Transverse colon (tissue), 4 donors: ENCODE results near the gene TRPC6.

ENCODE experiments used
- EP300 ChIP-seq: sonication (generic); formaldehyde crosslinking; IDR thresholded peaks from one replicate; pipeline ENCODE4 v1.6.1; 2017; ENCODE audit warnings: antibody characterized with exemption, low read depth
- POLR2A ChIP-seq: fragments of 450-650 bp; IDR thresholded peaks from one replicate; pipeline ENCODE4 v1.6.1; 2016; ENCODE audit warnings: antibody characterized with exemption, mild to moderate bottlenecking, moderate library complexity
- POLR2AphosphoS5 ChIP-seq, 3 donors: sonication (generic); formaldehyde crosslinking; IDR thresholded peaks; one replicate each; pipeline ENCODE4 v1.6.1; 2016; ENCODE audit warnings: antibody characterized with exemption in 3 of 3
- TF ChIP-seq, protein P1 (sequence below), 5 experiments: fragments of 200-600 bp in 3 of 5; fragments of 450-650 bp in 2 of 5; sonication (generic) in 3 of 5; IDR thresholded peaks; 1 replicate in 2 of 5; 2 replicates in 3 of 5; pipeline ENCODE4 v1.5.1; 2016 to 2017; ENCODE audit warnings: antibody characterized with exemption in 5 of 5, inconsistent platforms in 3 of 5, mild to moderate bottlenecking in 2 of 5, moderate library complexity in 1 of 5

DNA sequence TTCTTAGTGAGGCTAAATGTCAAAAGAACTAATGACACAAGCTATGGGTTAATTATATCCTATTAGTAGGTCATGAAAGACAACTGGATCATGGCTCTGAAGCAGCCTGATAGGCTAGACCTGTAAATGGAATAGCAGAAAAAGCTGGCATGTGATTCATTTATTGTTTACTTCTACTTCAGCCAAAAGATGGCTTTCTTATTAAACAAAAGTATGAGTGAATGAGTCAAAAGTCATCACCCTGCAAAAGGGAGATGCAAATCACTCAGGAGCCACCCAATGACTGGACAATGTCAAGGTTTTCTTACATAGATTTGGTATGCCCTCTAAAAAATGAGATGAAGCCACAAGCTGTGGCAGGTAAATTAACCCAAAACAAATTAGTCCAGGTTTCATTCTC is 138.0 kb downstream of the TRPC6 start:
- TF ChIP-seq, protein P1, sequence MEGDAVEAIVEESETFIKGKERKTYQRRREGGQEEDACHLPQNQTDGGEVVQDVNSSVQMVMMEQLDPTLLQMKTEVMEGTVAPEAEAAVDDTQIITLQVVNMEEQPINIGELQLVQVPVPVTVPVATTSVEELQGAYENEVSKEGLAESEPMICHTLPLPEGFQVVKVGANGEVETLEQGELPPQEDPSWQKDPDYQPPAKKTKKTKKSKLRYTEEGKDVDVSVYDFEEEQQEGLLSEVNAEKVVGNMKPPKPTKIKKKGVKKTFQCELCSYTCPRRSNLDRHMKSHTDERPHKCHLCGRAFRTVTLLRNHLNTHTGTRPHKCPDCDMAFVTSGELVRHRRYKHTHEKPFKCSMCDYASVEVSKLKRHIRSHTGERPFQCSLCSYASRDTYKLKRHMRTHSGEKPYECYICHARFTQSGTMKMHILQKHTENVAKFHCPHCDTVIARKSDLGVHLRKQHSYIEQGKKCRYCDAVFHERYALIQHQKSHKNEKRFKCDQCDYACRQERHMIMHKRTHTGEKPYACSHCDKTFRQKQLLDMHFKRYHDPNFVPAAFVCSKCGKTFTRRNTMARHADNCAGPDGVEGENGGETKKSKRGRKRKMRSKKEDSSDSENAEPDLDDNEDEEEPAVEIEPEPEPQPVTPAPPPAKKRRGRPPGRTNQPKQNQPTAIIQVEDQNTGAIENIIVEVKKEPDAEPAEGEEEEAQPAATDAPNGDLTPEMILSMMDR (IDR thresholded peaks at IDR 0.05) = no peak
- TF ChIP-seq POLR2A (no peak), POLR2AphosphoS5 (IDR thresholded peaks at IDR 0.05) (no peak), EP300 (no peak)
